ENCODE results near the gene ERLIN1.

ERLIN1 gene

DNA sequence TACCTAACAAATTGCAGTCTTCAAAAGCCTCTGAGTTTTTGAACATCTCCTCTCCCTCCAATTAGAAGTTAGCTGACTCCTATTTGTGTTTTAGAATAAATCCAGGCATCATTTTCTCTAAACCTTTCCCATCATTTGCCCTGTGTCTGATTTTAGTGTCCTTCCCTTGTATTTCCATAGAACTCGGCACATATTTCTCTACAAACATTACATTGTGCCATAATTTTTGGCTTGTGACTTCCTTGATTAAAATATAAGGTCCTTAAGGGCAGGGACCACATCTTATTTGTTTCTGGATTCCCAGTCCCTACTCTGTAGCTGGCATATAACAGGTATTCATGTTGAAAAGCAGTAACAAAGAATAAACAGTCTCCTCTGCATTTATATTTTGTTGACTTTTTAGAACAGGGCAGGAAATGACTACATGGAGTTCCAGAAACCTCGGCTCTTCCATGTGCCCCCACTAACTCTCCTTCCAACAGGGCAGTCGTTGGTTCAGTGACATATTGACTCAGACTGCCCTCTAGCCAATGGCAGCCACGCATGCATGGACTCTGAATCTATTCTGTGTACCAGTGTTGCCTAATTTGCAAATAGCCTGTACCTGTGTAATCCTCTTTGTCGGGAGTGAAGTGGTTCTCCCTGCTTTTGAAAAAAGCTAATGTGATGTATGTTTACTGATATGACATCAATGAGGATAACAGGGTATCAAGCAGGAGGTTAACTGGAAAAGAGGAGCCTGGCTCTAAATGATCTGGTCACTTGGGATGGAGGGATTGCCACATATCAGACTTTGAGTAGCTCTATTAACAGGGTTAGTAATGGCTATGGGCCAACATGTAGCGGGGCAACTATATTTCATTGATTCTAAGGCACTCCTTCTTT is 84.4 kb downstream of the ERLIN1 start:
- FAIRE-seq (no peak), DNase-seq (ENCODE audit: extremely low spot score, insufficient read length, low read depth) (no peak)

GRCh38 chr10:100100651-100101184 is 85.1 kb downstream of the ERLIN1 start:
- no peak for DNase-seq (ENCODE audit: extremely low spot score, insufficient read length, low read depth)
- no peak for FAIRE-seq

All from GM18507 (cell line).